Activated naive CD4-positive, alpha-beta T cell treated with anti-CD3 and anti-CD28 coated beads for 36 hours (primary cell): Measurements from ENCODE around the gene MT1F. TPM values are rescaled to one million over a fixed set of nuclear protein-coding genes. Genes with fewer than 3 reads are reported as not detected.
"Not testable (repeated sequence)": the region's sequence is repeated elsewhere in the genome, so short reads cannot be mapped to it uniquely, and the experiment has no call there.

Experiments
- CTCF ChIA-PET: fragments of 350-600 bp; sonication (Branson Sonifier 250); formaldehyde crosslinking; loops from one replicate; lab custom pipeline; 2021; ENCODE audit warnings: antibody characterized with exemption; lab: Charles Lee
- DNase-seq: peaks from one replicate; pipeline ENCODE4 v3.0.0-alpha.2; 2020
- H3K27ac Mint-ChIP-seq: one replicate; pipeline ENCODE4 v1.8.0; 2021; ENCODE audit warnings: mild to moderate bottlenecking, mixed read lengths
- H3K27me3 Mint-ChIP-seq: one replicate; pipeline ENCODE4 v1.8.0; 2021; ENCODE audit warnings: low read depth, mixed read lengths
- H3K36me3 Mint-ChIP-seq: one replicate; pipeline ENCODE4 v1.8.0; 2021; ENCODE audit warnings: low read depth, mixed read lengths
- H3K4me1 Mint-ChIP-seq: one replicate; pipeline ENCODE4 v1.8.0; 2021; ENCODE audit warnings: low read depth, mixed read lengths
- H3K4me3 Mint-ChIP-seq: one replicate; pipeline ENCODE4 v1.8.0; 2021; ENCODE audit warnings: mild to moderate bottlenecking, moderate library complexity, mixed read lengths
- H3K9me3 Mint-ChIP-seq: one replicate; pipeline ENCODE4 v1.8.0; 2021; ENCODE audit warnings: mixed read lengths
- intact Hi-C: fragments of 100-400 bp; cut with micrococcal nuclease; formaldehyde crosslinking; loops from one replicate; pipeline ENCODE4 v1.15.1; 2023
- total RNA-seq, 2 experiments: library from RNA; stranded (reverse); gene quantifications; one replicate each; pipeline ENCODE4 v1.2.3, GENCODE V29; 2021

The MT1F gene
- total RNA-seq, 2 experiments from 2014 or later, result 5.4 to 6.4 TPM

DNA sequence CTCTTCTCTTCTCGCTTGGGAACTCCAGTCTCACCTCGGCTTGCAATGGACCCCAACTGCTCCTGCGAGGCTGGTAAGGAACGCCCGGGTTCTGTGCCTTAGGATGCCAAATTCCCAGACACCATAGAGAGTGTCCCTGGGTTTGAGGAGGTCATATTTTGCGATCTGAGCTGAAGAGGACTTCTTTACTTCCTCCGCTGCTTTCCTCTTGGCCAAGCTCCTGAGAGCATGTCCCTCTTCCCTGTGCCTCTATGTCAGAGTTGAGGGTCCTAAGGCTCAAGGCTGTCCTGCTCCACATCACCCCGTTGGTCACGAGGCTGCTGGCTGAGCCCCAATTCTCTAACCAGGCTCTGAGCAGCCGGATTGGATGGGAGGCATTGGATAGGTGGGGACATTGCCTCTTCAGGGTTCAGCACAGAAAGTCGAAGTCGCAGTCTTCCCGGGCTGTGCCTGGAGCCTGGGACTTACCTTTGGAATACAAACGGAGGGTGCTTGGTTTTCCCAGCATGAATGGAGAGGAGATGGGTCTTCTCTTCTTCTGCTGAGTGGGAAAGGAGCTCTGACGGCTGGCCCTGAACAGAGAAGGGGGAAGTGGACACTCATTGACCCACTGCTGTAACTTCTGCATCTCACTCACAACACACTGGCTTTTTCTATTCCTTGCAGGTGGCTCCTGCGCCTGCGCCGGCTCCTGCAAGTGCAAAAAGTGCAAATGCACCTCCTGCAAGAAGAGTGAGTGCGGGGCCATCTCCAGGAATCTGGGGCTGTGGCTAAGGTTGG is 12.3 kb downstream of the MT1F start:
- Mint-ChIP-seq H3K36me3 (no peaks in the 10 kb centered on the region), H3K27ac (no peak overlapping the region), H3K4me1 (peaks cover 20% of the 10 kb centered on the region), H3K4me3 (no peak overlapping the region), H3K9me3 (no peaks in the 10 kb centered on the region), H3K27me3 (peaks cover 44% of the 10 kb centered on the region)
- intact Hi-C loops, result no loop called here
- CTCF ChIA-PET, result interaction anchor here (0.6 kb wide), 1 partner anchor 86 kb away, joined by 3 read pairs; no protein-coding TSS in a partner anchor
- no peak for DNase-seq

DNA sequence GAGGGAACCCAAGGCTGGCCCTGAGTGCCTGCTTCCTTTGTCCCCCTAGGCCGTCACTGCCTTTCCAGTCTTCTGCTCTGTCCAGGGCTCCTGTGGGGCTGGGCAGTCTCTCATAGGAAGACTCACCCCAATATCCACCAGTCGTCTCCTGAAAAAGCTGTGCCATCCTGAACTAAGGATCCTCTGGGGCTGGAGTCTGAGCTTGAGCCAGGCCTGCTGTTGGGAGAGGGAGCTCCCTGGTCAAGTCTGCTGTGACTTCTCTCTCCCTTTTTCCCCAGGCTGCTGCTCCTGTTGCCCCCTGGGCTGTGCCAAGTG is 12.8 kb downstream of the MT1F start:
- Mint-ChIP-seq H3K4me3 (no peak overlapping the region), H3K36me3 (no peaks in the 10 kb centered on the region), H3K4me1 (peaks cover 25% of the 10 kb centered on the region), H3K9me3 (no peaks in the 10 kb centered on the region), H3K27me3 (peaks cover 45% of the 10 kb centered on the region), H3K27ac (no peak overlapping the region)
- CTCF ChIA-PET, result interaction anchor here (0.6 kb wide), 1 partner anchor 86 kb away, joined by 3 read pairs; no protein-coding TSS in a partner anchor
- intact Hi-C loops, result no loop called here
- DNase-seq, result no peak

DNA sequence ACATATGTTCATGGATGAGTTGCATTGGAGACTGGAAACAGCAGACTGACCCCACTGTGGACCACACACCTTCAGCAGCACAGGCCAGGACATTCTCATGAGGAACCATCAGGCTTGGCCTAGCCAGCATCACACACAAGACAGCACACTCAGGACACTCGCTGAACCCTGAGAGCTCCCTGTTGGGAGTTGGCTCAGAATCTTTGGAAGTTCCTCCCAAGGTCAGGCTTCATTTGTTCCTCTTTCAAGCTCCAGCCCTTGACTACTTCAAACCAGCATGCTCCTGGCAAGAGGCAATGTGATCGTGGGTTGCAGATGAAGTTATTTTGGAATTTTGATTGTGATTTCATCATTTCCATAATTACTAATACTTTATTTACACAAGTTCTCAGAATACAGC is 13.9 kb downstream of the MT1F start:
- H3K36me3 Mint-ChIP-seq, H3K4me3 Mint-ChIP-seq, H3K27ac Mint-ChIP-seq, H3K9me3 Mint-ChIP-seq, intact Hi-C loops, DNase-seq: not testable (repeated sequence)
- H3K27me3 Mint-ChIP-seq, result peaks cover 42% of the 10 kb centered on the region
- peaks cover 28% of the 10 kb centered on the region for H3K4me1 Mint-ChIP-seq
- CTCF ChIA-PET, result interaction anchor here (0.6 to 1.4 kb wide), 3 partner anchors 24 to 30 kb away, joined by 3 to 7 read pairs (median 3); no protein-coding TSS in a partner anchor

DNA sequence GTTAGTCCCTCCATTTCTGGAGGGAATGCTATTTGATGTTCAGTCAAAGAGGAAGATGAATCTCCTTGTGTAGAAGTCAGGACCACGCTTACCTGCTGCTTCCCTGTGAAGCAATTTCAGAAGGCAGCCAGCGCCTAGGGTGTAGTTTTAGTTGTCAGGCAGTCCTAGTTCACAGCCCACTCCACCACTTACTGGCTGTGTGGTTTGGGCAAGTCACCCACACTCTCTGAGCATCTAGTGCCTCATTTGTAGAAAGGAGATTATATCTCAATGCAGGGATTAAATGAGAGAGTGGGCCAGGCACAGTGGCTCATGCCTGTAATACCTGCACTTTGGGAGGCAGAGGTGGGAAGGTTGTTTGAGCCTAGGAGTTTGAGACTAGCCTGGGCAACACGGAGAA is 14.4 kb downstream of the MT1F start:
- CTCF ChIA-PET, result interaction anchor here (0.6 to 1.4 kb wide), 4 partner anchors 24 to 96 kb away, joined by 3 to 7 read pairs (median 3); no protein-coding TSS in a partner anchor
- H3K4me3 Mint-ChIP-seq, DNase-seq, H3K9me3 Mint-ChIP-seq, H3K36me3 Mint-ChIP-seq, intact Hi-C loops, H3K27ac Mint-ChIP-seq: not testable (repeated sequence)
- Mint-ChIP-seq H3K4me1 (peaks cover 28% of the 10 kb centered on the region), H3K27me3 (peaks cover 42% of the 10 kb centered on the region)

DNA sequence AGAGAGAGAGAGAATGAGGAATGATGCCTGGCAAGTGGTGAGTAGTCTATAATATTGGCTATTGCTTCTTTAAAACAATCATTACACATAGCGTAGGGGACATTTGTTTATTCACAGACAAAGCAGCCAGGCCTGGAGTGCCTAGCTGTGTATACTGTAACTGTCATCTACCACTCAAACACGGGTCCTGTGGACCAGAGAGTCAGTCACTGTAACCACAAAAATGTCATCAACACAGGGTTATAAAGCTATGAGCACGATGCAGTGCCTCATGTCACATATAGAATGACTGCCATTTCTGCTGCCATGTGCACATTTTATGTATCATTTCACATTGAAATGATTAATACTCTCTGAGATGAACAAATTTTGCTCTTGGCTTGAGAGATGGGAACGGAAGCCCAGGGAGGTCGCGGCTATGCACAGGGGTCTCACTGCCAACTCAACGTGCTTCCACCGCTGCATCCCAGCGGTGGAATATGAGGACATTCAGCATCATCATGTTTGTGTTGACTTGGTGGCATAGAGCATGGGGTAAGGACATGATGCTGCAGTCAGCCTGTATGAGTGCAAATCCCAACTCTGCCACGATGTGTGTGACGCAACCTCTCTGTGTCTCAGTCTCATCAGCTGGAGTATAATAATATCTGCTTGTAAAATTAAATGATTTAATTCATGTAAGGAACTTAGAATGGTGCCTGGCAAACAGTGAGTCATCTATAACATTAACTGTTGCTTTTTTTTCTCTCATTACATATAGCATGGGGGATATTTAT is 15.2 kb downstream of the MT1F start:
- H3K9me3 Mint-ChIP-seq, result no peaks in the 10 kb centered on the region
- H3K4me3 Mint-ChIP-seq, result no peak overlapping the region
- intact Hi-C loops, result no loop called here
- no peak overlapping the region for H3K27ac Mint-ChIP-seq
- no peaks in the 10 kb centered on the region for H3K36me3 Mint-ChIP-seq
- CTCF ChIA-PET, result interaction anchor here (0.8 to 1.7 kb wide), 9 partner anchors 8 to 97 kb away, joined by 3 to 15 read pairs (median 4); no protein-coding TSS in a partner anchor
- H3K27me3 Mint-ChIP-seq, result peaks cover 35% of the 10 kb centered on the region
- no peak for DNase-seq
- peaks cover 26% of the 10 kb centered on the region for H3K4me1 Mint-ChIP-seq

DNA sequence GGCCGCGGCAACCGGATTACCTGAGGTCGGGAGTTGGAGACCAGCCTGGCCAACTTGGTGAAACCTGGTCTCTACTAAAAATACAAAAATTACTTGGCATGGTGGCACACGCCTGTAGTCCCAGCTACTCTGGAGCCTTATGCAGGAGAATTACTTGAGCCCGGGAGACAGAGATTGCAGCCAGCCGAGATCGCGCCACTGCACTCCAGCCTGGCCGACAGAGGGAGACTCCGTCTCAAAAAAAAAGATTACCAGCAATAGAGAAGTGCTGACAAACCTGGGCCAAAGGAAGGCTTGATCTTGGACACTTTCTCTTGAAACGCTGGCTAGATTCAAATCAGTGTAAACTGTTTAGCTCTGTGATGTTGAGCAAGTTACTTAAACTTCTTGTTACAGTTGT is 16.2 kb downstream of the MT1F start:
- intact Hi-C loops, result loop anchor here (1.0 kb wide), 2 partner anchors 8 to 28 kb away; partner anchors contain the start of gene MT1X
- H3K27me3 Mint-ChIP-seq, result peaks cover 26% of the 10 kb centered on the region

DNA sequence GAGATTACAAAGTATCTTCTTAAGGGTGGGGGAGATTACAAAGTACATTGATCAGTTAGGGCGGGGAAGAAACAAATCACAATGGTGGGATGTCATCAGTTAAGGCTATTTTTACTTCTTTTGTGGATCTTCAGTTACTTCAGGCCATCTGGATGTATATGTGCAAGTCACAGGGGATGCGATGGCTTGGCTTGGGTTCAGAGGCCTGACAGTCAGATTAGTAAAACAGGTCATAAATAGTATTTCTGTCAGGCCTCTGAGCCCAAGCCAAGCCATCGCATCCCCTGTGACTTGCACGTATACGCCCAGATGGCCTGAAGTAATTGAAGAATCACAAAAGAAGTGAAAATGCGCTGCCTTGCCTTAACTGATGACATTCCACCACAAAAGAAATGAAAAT is 16.8 kb downstream of the MT1F start:
- not testable (repeated sequence) for H3K9me3 Mint-ChIP-seq, H3K4me3 Mint-ChIP-seq, H3K36me3 Mint-ChIP-seq, H3K27ac Mint-ChIP-seq, DNase-seq
- peaks cover 15% of the 10 kb centered on the region for H3K4me1 Mint-ChIP-seq
- intact Hi-C loops, result loop anchor here (1.0 kb wide), 2 partner anchors 8 to 28 kb away; partner anchors contain the start of gene MT1X
- CTCF ChIA-PET, result interaction anchor here (0.7 to 1.7 kb wide), 3 partner anchors 27 to 119 kb away, joined by 3 to 15 read pairs (median 5); no protein-coding TSS in a partner anchor
- peaks cover 21% of the 10 kb centered on the region for H3K27me3 Mint-ChIP-seq

More for the DNA sequence above, 16.2 kb downstream of the MT1F start:
- CTCF ChIA-PET, result interaction anchor here (0.6 to 1.7 kb wide), 9 partner anchors 8 to 119 kb away, joined by 3 to 15 read pairs (median 3); partner anchors contain the start of gene MT1X
- Mint-ChIP-seq H3K4me1 (peaks cover 18% of the 10 kb centered on the region), H3K36me3 (no peaks in the 10 kb centered on the region), H3K27ac (no peak overlapping the region), H3K4me3 (no peak overlapping the region), H3K9me3 (no peaks in the 10 kb centered on the region)
- DNase-seq, result peak; percentile 52

DNA sequence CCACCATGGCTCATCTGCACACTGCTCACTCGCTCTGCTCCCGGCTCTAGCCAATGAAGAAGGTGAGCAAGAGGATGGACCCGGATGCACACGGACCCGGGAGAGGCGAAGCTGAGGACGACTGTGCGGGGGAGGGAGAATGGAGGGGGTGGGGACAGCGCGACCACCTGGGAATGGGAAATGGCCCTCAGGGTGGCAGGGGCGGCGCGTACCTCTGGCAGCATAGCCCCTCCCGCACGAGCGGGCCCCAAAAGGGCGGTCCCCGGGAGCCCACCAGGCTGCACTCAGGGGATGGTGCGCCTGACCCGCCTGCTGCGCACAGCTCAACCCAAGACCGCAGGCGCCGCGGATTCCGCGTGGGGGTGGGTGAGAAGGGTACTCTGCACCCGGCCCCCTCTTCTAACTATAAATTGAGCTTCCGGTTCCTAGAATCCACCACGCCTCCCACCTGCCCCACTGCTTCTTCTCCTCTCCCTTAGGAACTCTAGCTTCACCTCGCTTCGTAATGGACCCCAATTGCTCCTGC is 18.0 kb downstream of the MT1F start:
- Mint-ChIP-seq H3K36me3 (no peaks in the 10 kb centered on the region), H3K9me3 (no peaks in the 10 kb centered on the region), H3K27me3 (peaks cover 10% of the 10 kb centered on the region), H3K27ac (no peak overlapping the region), H3K4me1 (peaks cover 11% of the 10 kb centered on the region), H3K4me3 (peak overlapping the region; percentile 55)
- intact Hi-C loops, result loop anchor here (1.0 kb wide), 1 partner anchor 7 kb away; the partner anchor contains the start of gene MT1G
- DNase-seq, result peak; percentile 73
- CTCF ChIA-PET, result interaction anchor here (0.8 to 1.4 kb wide), 3 partner anchors 13 to 31 kb away, joined by 3 to 13 read pairs (median 3); no protein-coding TSS in a partner anchor

DNA sequence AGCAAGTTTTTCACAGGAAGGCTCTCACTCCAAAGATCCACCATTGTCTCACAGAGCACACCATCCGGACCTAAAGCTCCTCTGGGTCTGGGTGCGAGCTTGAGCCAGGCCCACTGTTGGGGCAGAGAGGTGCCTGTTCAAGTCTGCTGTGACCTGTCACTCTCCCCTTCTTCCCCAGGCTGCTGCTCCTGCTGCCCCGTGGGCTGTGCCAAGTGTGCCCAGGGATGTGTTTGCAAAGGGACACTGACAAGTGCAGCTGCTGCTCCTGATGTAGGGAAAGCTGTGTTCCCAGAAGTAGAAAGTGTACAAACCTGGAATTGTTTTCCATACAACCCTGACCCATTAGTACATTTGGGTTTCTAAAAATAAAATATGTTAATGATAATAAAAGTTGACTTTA is 19.7 kb downstream of the MT1F start:
- H3K4me1 Mint-ChIP-seq, result peaks cover 15% of the 10 kb centered on the region
- no peak for DNase-seq
- peaks cover 4% of the 10 kb centered on the region for H3K27me3 Mint-ChIP-seq
- CTCF ChIA-PET, result interaction anchor here (0.6 to 0.7 kb wide), 3 partner anchors 23 to 836 kb away, joined by 3 read pairs; partner anchors contain the start of gene MT2A
- intact Hi-C loops, result no loop called here
- H3K9me3 Mint-ChIP-seq, result no peaks in the 10 kb centered on the region
- H3K4me3 Mint-ChIP-seq, result no peak overlapping the region
- H3K36me3 Mint-ChIP-seq, result no peaks in the 10 kb centered on the region
- no peak overlapping the region for H3K27ac Mint-ChIP-seq

DNA sequence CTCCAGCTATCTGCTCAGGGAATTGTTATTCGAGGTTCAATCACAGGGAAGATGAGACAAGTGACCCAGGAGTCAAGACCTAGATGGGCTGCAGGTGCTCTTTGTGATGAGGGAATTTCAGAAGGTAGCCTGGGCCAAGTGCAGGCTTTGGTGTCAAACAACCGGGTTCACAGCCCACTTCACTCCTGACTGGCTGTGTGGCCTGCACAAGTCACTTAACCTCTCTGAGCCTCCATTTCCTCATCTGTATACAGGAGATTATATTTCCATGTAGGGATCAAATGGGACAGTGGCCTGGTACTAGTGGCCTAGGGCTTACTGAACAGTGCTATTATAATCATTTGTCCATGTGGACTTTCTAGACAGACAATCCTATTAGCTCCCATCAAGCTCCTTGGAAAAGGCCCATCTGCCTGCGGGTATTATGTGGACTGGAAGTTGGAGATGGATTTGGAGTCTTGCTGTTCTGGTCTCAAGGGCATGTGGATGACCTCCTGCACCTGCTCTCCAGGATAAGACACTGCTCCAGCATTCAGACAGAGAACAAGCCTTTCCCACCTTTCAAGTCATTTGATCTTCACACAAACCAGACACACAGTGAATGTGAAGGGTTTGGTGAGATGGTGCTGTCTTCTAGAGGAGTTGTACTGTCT is 21.4 kb downstream of the MT1F start:
- CTCF ChIA-PET, result interaction anchor here (1.0 kb wide), 1 partner anchor 22 kb away, joined by 5 read pairs; no protein-coding TSS in a partner anchor

DNA sequence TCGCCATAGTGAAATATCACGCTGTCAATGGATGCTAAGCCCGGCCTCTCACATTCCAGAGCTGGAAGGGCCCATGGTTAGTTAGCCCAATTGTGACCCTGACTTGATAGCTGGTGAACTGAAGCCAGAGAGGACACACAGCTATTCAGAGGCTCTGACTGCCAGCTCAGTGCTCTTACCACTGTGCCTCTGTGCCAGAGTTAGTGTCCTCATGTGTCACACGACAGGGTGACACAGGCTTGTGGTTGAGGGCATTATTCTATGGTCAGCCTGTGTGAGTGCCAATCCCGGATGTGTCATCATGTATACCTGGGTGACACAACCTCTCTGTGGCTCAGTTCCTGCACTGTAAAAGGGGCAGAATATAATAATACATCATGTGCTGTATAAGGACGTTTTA is 22.1 kb downstream of the MT1F start:
- intact Hi-C loops, result loop anchor here (5.0 kb wide), 1 partner anchor 252 kb away; the partner anchor contains the start of gene HERPUD1
- DNase-seq, result no peak
- peaks cover 28% of the 10 kb centered on the region for H3K4me1 Mint-ChIP-seq
- CTCF ChIA-PET, result no interaction called here
- H3K36me3 Mint-ChIP-seq, result no peaks in the 10 kb centered on the region
- H3K4me3 Mint-ChIP-seq, result no peak overlapping the region
- no peak overlapping the region for H3K27ac Mint-ChIP-seq
- no peaks in the 10 kb centered on the region for H3K9me3 Mint-ChIP-seq
- peaks cover 4% of the 10 kb centered on the region for H3K27me3 Mint-ChIP-seq

More for the DNA sequence above, 21.4 kb downstream of the MT1F start:
- Mint-ChIP-seq H3K27ac (no peak overlapping the region), H3K4me1 (peaks cover 27% of the 10 kb centered on the region), H3K4me3 (no peak overlapping the region), H3K27me3 (peaks cover 4% of the 10 kb centered on the region), H3K9me3 (no peaks in the 10 kb centered on the region), H3K36me3 (no peaks in the 10 kb centered on the region)
- no peak for DNase-seq
- intact Hi-C loops, result no loop called here
